CD4-positive, CD25-positive, alpha-beta regulatory T cell (primary cell): ENCODE measurements around the gene PSMD4. TPM values are rescaled to one million over a fixed set of nuclear protein-coding genes. Genes with fewer than 3 reads are reported as not detected.
"Not testable (repeated sequence)": the region's sequence is repeated elsewhere in the genome, so short reads cannot be mapped to it uniquely, and the experiment has no call there.

Experiments used
- ATAC-seq, 2 donors: fragments of 150-1000 bp; cut with Tn5 transposase; one replicate each; pipeline ENCODE4 v1.10.0; 2021; ENCODE audit warnings: low read depth in 2 of 2, moderate number of reproducible peaks in 2 of 2, moderate library complexity in 1 of 2
- DNase-seq, 3 donors: peaks; one replicate each; pipeline versions ENCODE4 v3.0.0 to v3.0.0-alpha.2; 2012 to 2022; ENCODE audit warnings: mixed read lengths in 1 of 3
- H3K27ac ChIP-seq: one replicate; pipeline ENCODE4 v1.7.0; 2013; ENCODE audit warnings: mild to moderate bottlenecking, low read length; ENCODE audit not compliant: insufficient read depth, poor library complexity, severe bottlenecking
- H3K27me3 ChIP-seq: one replicate; pipeline ENCODE4 v1.7.0; 2013; ENCODE audit warnings: low read length; ENCODE audit not compliant: control insufficient read depth, insufficient read depth
- H3K36me3 ChIP-seq: one replicate; pipeline ENCODE4 v1.7.0; 2013; ENCODE audit warnings: mild to moderate bottlenecking, low read length, moderate library complexity; ENCODE audit not compliant: control insufficient read depth, insufficient read depth
- H3K4me1 ChIP-seq: 2 replicates; pipeline ENCODE4 v1.7.0; 2013; ENCODE audit warnings: mild to moderate bottlenecking, low read length; ENCODE audit not compliant: insufficient read depth, control insufficient read depth, poor library complexity, severe bottlenecking
- H3K4me3 ChIP-seq: one replicate; pipeline ENCODE4 v1.7.0; 2013; ENCODE audit warnings: low read depth, mild to moderate bottlenecking, low read length, moderate library complexity
- H3K9me3 ChIP-seq, 2 experiments: 1 replicate in 1 of 2; 2 replicates in 1 of 2; pipeline ENCODE4 v1.7.0; 2013; ENCODE audit warnings: low read length in 2 of 2, mild to moderate bottlenecking in 1 of 2, moderate library complexity in 1 of 2; ENCODE audit not compliant: control insufficient read depth in 2 of 2
- H3K27ac Mint-ChIP-seq, 3 donors: one replicate each; pipeline ENCODE4 v1.8.0; 2020 to 2022; ENCODE audit warnings: mild to moderate bottlenecking in 3 of 3, mixed read lengths in 3 of 3, moderate library complexity in 2 of 3
- H3K27me3 Mint-ChIP-seq: one replicate; pipeline ENCODE4 v1.8.0; 2022; ENCODE audit warnings: mild to moderate bottlenecking, mixed read lengths
- H3K36me3 Mint-ChIP-seq: one replicate; pipeline ENCODE4 v1.8.0; 2020; ENCODE audit warnings: mixed read lengths
- H3K4me1 Mint-ChIP-seq, 4 donors: one replicate each; pipeline ENCODE4 v1.8.0; 2020 to 2022; ENCODE audit warnings: mixed read lengths in 4 of 4, mild to moderate bottlenecking in 1 of 4
- H3K4me3 Mint-ChIP-seq, 4 donors: one replicate each; pipeline ENCODE4 v1.8.0; 2020 to 2022; ENCODE audit warnings: mild to moderate bottlenecking in 4 of 4, mixed read lengths in 4 of 4, moderate library complexity in 3 of 4
- H3K9me3 Mint-ChIP-seq, 7 donors: one replicate each; pipeline ENCODE4 v1.8.0; 2020 to 2022; ENCODE audit warnings: mixed read lengths in 7 of 7, mild to moderate bottlenecking in 3 of 7, moderate library complexity in 2 of 7
- polyA plus RNA-seq, 4 donors: library from polyadenylated mRNA; unstranded; fragments of 300-500 nt; fragmentation: Illumina TruSeq; gene quantifications; one replicate each; pipeline ENCODE4 v1.2.3, GENCODE V29; 2021
- total RNA-seq: library from RNA; stranded (reverse); gene quantifications from one replicate; pipeline ENCODE4 v1.2.3, GENCODE V29; 2022

PSMD4 gene
- total RNA-seq (91.6 TPM), polyA plus RNA-seq (100 to 1,000 TPM; 242 to 392 (median 297) TPM)

GRCh38 chr1:151254217-151255213, at the start of gene PSMD4:
TSS of gene PSMD4 (plus strand) at chr1:151254734. CDS start at chr1:151254783, 49 bp downstream.
- Mint-ChIP-seq H3K9me3 (peaks cover 0 to 2% (median 0%) of the 10 kb centered on the region in 7 donors), H3K4me3 (peak within 1 kb of the TSS; percentile 93 to 99 (median 98)), H3K36me3 (peaks cover 2% of the 10 kb centered on the region), H3K27ac (peak within 1 kb of the TSS; percentile 93 to 98 (median 98)), H3K27me3 (peaks cover 6% of the 10 kb centered on the region), H3K4me1 (peaks cover 21 to 42% (median 34%) of the 10 kb centered on the region in 4 donors)
- peak within 1 kb of the TSS; percentile 78 for H3K27ac ChIP-seq
- no peaks in the 10 kb centered on the region for H3K9me3 ChIP-seq
- ATAC-seq, result peak; percentile 94 to 95
- H3K4me3 ChIP-seq, result peak within 1 kb of the TSS; percentile 97
- peaks cover 9% of the 10 kb centered on the region for H3K4me1 ChIP-seq
- H3K27me3 ChIP-seq, result no peaks in the 10 kb centered on the region
- H3K36me3 ChIP-seq, result no peaks in the 10 kb centered on the region
- peak; percentile 90 to 98 (median 94) for DNase-seq

GRCh38 chr1:151205381-151205965, 49.1 kb upstream of the PSMD4 start:
- Histone ChIP-seq H3K36me3 (peaks cover 25% of the 10 kb centered on the region), H3K4me1 (peaks cover 12% of the 10 kb centered on the region)
- H3K9me3 ChIP-seq, H3K4me3 ChIP-seq, H3K27me3 Mint-ChIP-seq, H3K27ac ChIP-seq, ATAC-seq, H3K27me3 ChIP-seq, H3K9me3 Mint-ChIP-seq, H3K4me3 Mint-ChIP-seq, DNase-seq, H3K27ac Mint-ChIP-seq: not testable (repeated sequence)
- Mint-ChIP-seq H3K36me3 (peaks cover 14% of the 10 kb centered on the region), H3K4me1 (peaks cover 15 to 45% (median 20%) of the 10 kb centered on the region in 4 donors)

GRCh38 chr1:151210830-151211229, 43.7 kb upstream of the PSMD4 start:
- H3K4me3 ChIP-seq, result no peak overlapping the region
- no peak for ATAC-seq
- H3K36me3 ChIP-seq, result peaks cover 23% of the 10 kb centered on the region
- DNase-seq, result no peak
- H3K4me1 Mint-ChIP-seq, result peaks cover 17 to 36% (median 21%) of the 10 kb centered on the region in 4 donors
- H3K4me1 ChIP-seq, result peaks cover 5% of the 10 kb centered on the region
- H3K36me3 Mint-ChIP-seq, result peaks cover 15% of the 10 kb centered on the region
- H3K27ac ChIP-seq, result no peak overlapping the region
- H3K27me3 Mint-ChIP-seq, result no peaks in the 10 kb centered on the region
- H3K27ac Mint-ChIP-seq, result peak overlapping the region in 1 of 3 donors; percentile 90
- no peak overlapping the region for H3K4me3 Mint-ChIP-seq
- H3K9me3 Mint-ChIP-seq, result no peaks in the 10 kb centered on the region
- no peaks in the 10 kb centered on the region for H3K9me3 ChIP-seq
- no peaks in the 10 kb centered on the region for H3K27me3 ChIP-seq

GRCh38 chr1:151211972-151212705, 42.4 kb upstream of the PSMD4 start:
- H3K4me1 ChIP-seq, result peaks cover 5% of the 10 kb centered on the region
- no peak overlapping the region for H3K27ac ChIP-seq
- no peaks in the 10 kb centered on the region for H3K27me3 Mint-ChIP-seq
- no peaks in the 10 kb centered on the region for H3K27me3 ChIP-seq
- peaks cover 13 to 39% (median 26%) of the 10 kb centered on the region in 4 donors for H3K4me1 Mint-ChIP-seq
- DNase-seq, result peak in 1 of 3 donors; percentile 13
- no peak overlapping the region for H3K4me3 ChIP-seq
- H3K36me3 ChIP-seq, result peaks cover 12% of the 10 kb centered on the region
- no peaks in the 10 kb centered on the region for H3K9me3 Mint-ChIP-seq
- peaks cover 15% of the 10 kb centered on the region for H3K36me3 Mint-ChIP-seq
- no peak for ATAC-seq
- peak overlapping the region in 2 of 4 donors; percentile 48 to 53 for H3K4me3 Mint-ChIP-seq
- peak overlapping the region; percentile 72 to 95 (median 75) for H3K27ac Mint-ChIP-seq
- H3K9me3 ChIP-seq, result no peaks in the 10 kb centered on the region

- H3K4me1 ChIP-seq, result peaks cover 5% of the 10 kb centered on the region
- Mint-ChIP-seq H3K36me3 (peaks cover 12% of the 10 kb centered on the region), H3K4me3 (peak overlapping the region in 1 of 4 donors; percentile 7), H3K27ac (peak overlapping the region in 2 of 3 donors; percentile 56 to 80), H3K9me3 (no peaks in the 10 kb centered on the region), H3K4me1 (peaks cover 15 to 46% (median 28%) of the 10 kb centered on the region in 4 donors), H3K27me3 (no peaks in the 10 kb centered on the region)
- DNase-seq (no peak), ATAC-seq (no peak)
- H3K27ac ChIP-seq, result no peak overlapping the region
- H3K9me3 ChIP-seq, result no peaks in the 10 kb centered on the region
- no peaks in the 10 kb centered on the region for H3K27me3 ChIP-seq
- no peak overlapping the region for H3K4me3 ChIP-seq
- peaks cover 10% of the 10 kb centered on the region for H3K36me3 ChIP-seq
Observed at GRCh38 chr1:151213560-151213959, 41.0 kb upstream of the PSMD4 start.

- H3K36me3 Mint-ChIP-seq, result peaks cover 3% of the 10 kb centered on the region
- peak overlapping the region in 1 of 3 donors; percentile 62 for H3K27ac Mint-ChIP-seq
- no peak overlapping the region for H3K4me3 Mint-ChIP-seq
Observed at GRCh38 chr1:151221616-151222015, 32.9 kb upstream of the PSMD4 start.

GRCh38 chr1:151222130-151222529, 32.4 kb upstream of the PSMD4 start:
- H3K9me3 Mint-ChIP-seq, result no peaks in the 10 kb centered on the region
- H3K4me1 Mint-ChIP-seq, result peaks cover 3 to 19% (median 10%) of the 10 kb centered on the region in 4 donors
- H3K27me3 Mint-ChIP-seq, result no peaks in the 10 kb centered on the region
- H3K27me3 ChIP-seq, result no peaks in the 10 kb centered on the region
- peaks cover 3% of the 10 kb centered on the region for H3K36me3 Mint-ChIP-seq
- H3K36me3 ChIP-seq, result peaks cover 22% of the 10 kb centered on the region
- peak overlapping the region in 1 of 3 donors; percentile 78 for H3K27ac Mint-ChIP-seq
- ATAC-seq, result no peak
- H3K27ac ChIP-seq, result no peak overlapping the region
- H3K9me3 ChIP-seq, result no peaks in the 10 kb centered on the region
- H3K4me1 ChIP-seq, result no peaks in the 10 kb centered on the region
- no peak overlapping the region for H3K4me3 Mint-ChIP-seq
- no peak overlapping the region for H3K4me3 ChIP-seq
- no peak for DNase-seq

More at GRCh38 chr1:151221616-151222015, 32.9 kb upstream of the PSMD4 start:
- DNase-seq (no peak), ATAC-seq (no peak)
- Histone ChIP-seq H3K27me3 (no peaks in the 10 kb centered on the region), H3K27ac (no peak overlapping the region), H3K4me3 (no peak overlapping the region), H3K36me3 (peaks cover 21% of the 10 kb centered on the region), H3K4me1 (no peaks in the 10 kb centered on the region), H3K9me3 (no peaks in the 10 kb centered on the region)
- no peaks in the 10 kb centered on the region for H3K9me3 Mint-ChIP-seq
- peaks cover 7 to 21% (median 10%) of the 10 kb centered on the region in 4 donors for H3K4me1 Mint-ChIP-seq
- H3K27me3 Mint-ChIP-seq, result no peaks in the 10 kb centered on the region
